CD8-positive, alpha-beta memory T cell (primary cell): ENCODE measurements around the gene TRIM7. TPM values are rescaled to one million over a fixed set of nuclear protein-coding genes. Genes with fewer than 3 reads are reported as not detected.

Source experiments
- CTCF ChIA-PET: fragments of 350-600 bp; sonication (Branson Sonifier 250); formaldehyde crosslinking; loops from one replicate; lab custom pipeline; 2021; ENCODE audit warnings: antibody characterized with exemption; lab: Charles Lee
- POLR2A ChIA-PET: fragments of 350-600 bp; sonication (Branson Sonifier 250); formaldehyde crosslinking; loops from one replicate; lab custom pipeline; 2021; ENCODE audit warnings: antibody characterized with exemption; lab: Charles Lee
- DNase-seq, 5 donors: peaks; one replicate each; pipeline versions ENCODE4 v3.0.0 to v3.0.0-alpha.2; 2020 to 2022; ENCODE audit warnings: mixed read lengths in 1 of 5
- H3K27ac ChIP-seq: one replicate; pipeline ENCODE4 v1.7.0; 2013; ENCODE audit warnings: low read depth, mild to moderate bottlenecking, low read length, moderate library complexity
- H3K27me3 ChIP-seq: 2 replicates; pipeline ENCODE4 v1.7.0; 2013; ENCODE audit warnings: low read length, mild to moderate bottlenecking; ENCODE audit not compliant: insufficient read depth, poor library complexity, severe bottlenecking
- H3K36me3 ChIP-seq: 2 replicates; pipeline ENCODE4 v1.7.0; 2013; ENCODE audit warnings: mild to moderate bottlenecking, low read length, moderate library complexity; ENCODE audit not compliant: insufficient read depth
- H3K4me1 ChIP-seq: 2 replicates; pipeline ENCODE4 v1.7.0; 2013; ENCODE audit warnings: mild to moderate bottlenecking, low read length, moderate library complexity; ENCODE audit not compliant: insufficient read depth
- H3K4me3 ChIP-seq: 2 replicates; pipeline ENCODE4 v1.7.0; 2013; ENCODE audit warnings: mild to moderate bottlenecking, low read length
- H3K9me3 ChIP-seq: 2 replicates; pipeline ENCODE4 v1.7.0; 2013; ENCODE audit warnings: mild to moderate bottlenecking, low read length
- H3K27ac Mint-ChIP-seq, 8 donors: one replicate each; pipeline ENCODE4 v1.8.0; 2020 to 2021; ENCODE audit warnings: mixed read lengths in 8 of 8, mild to moderate bottlenecking in 6 of 8, inconsistent platforms in 3 of 8, moderate library complexity in 3 of 8
- H3K27me3 Mint-ChIP-seq, 2 donors: one replicate each; pipeline ENCODE4 v1.8.0; 2020 to 2021; ENCODE audit warnings: mixed read lengths in 2 of 2, mild to moderate bottlenecking in 1 of 2, moderate library complexity in 1 of 2
- H3K36me3 Mint-ChIP-seq, 3 donors: one replicate each; pipeline ENCODE4 v1.8.0; 2020 to 2021; ENCODE audit warnings: mixed read lengths in 3 of 3, inconsistent platforms in 1 of 3, mild to moderate bottlenecking in 1 of 3
- H3K4me1 Mint-ChIP-seq, 3 donors: one replicate each; pipeline ENCODE4 v1.8.0; 2020 to 2021; ENCODE audit warnings: mixed read lengths in 3 of 3, inconsistent platforms in 1 of 3, mild to moderate bottlenecking in 1 of 3
- H3K4me3 Mint-ChIP-seq, 7 donors: one replicate each; pipeline ENCODE4 v1.8.0; 2020 to 2021; ENCODE audit warnings: mixed read lengths in 7 of 7, mild to moderate bottlenecking in 6 of 7, moderate library complexity in 4 of 7, inconsistent platforms in 2 of 7
- H3K9me3 Mint-ChIP-seq, 5 donors: one replicate each; pipeline ENCODE4 v1.8.0; 2020 to 2022; ENCODE audit warnings: mixed read lengths in 5 of 5, mild to moderate bottlenecking in 3 of 5, moderate library complexity in 2 of 5, inconsistent platforms in 1 of 5
- polyA plus RNA-seq: library from polyadenylated mRNA; unstranded; fragments of 300-500 nt; fragmentation: Illumina TruSeq; gene quantifications from one replicate; pipeline ENCODE4 v1.2.3, GENCODE V29; 2021
- total RNA-seq, 2 experiments: library from RNA; stranded (reverse); gene quantifications; one replicate each; pipeline ENCODE4 v1.2.3, GENCODE V29; 2021

Gene TRIM7
- total and polyA plus RNA-seq, 3 experiments from 2014 or later = 0.74 to 2.3 (median 2.2) TPM

DNA sequence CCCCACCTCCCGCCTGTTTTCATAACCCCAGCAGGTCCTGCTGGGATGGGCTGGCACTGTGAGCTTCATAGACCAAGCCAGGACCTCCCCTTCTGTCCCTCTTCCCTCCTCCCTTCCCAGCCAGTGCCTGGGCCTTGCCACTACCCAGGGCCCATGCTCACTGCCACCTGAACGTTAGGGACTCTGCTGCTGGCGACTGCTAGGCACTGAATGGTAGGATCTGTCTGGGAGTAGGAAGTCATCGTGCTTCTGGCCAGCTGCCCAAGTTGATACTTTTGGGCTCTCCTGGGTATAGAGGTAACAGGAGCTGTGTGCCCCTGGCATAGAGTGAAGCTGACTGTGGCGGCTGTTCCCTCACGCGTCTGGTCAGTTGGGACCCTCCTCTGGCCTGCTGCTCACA is 26.4 kb upstream of the TRIM7 start:
- Mint-ChIP-seq H3K9me3 (no peaks in the 10 kb centered on the region), H3K4me1 (peaks cover 19 to 27% (median 20%) of the 10 kb centered on the region in 3 donors), H3K4me3 (no peak overlapping the region), H3K27me3 (no peaks in the 10 kb centered on the region), H3K36me3 (peaks cover 4 to 74% (median 17%) of the 10 kb centered on the region in 3 donors), H3K27ac (peak overlapping the region in 4 of 8 donors; percentile 42 to 66 (median 58))
- no peak overlapping the region for H3K4me3 ChIP-seq
- POLR2A ChIA-PET = interaction anchor here (0.7 kb wide), 1 partner anchor 11 kb away, joined by 3 read pairs; no protein-coding TSS in a partner anchor
- H3K4me1 ChIP-seq = peaks cover 11% of the 10 kb centered on the region
- H3K36me3 ChIP-seq = peaks cover 39% of the 10 kb centered on the region
- H3K27me3 ChIP-seq = no peaks in the 10 kb centered on the region
- CTCF ChIA-PET = interaction anchor here (1.3 kb wide), 1 partner anchor 30 kb away, joined by 5 read pairs; the partner anchor contains the start of gene TRIM52
- no peak overlapping the region for H3K27ac ChIP-seq
- DNase-seq = no peak
- H3K9me3 ChIP-seq = no peaks in the 10 kb centered on the region

GRCh38 chr5:181230551-181230950 is 25.6 kb upstream of the TRIM7 start:
- H3K4me3 ChIP-seq = no peak overlapping the region
- POLR2A ChIA-PET = interaction anchor here (0.7 kb wide), 1 partner anchor 12 kb away, joined by 3 read pairs; no protein-coding TSS in a partner anchor
- DNase-seq = no peak
- Mint-ChIP-seq H3K27ac (peak overlapping the region in 3 of 8 donors; percentile 62 to 77 (median 66)), H3K36me3 (peaks cover 4 to 66% (median 12%) of the 10 kb centered on the region in 3 donors), H3K9me3 (no peaks in the 10 kb centered on the region), H3K4me3 (no peak overlapping the region), H3K4me1 (peaks cover 23 to 36% (median 26%) of the 10 kb centered on the region in 3 donors), H3K27me3 (no peaks in the 10 kb centered on the region)
- no peaks in the 10 kb centered on the region for H3K27me3 ChIP-seq
- H3K9me3 ChIP-seq = no peaks in the 10 kb centered on the region
- peaks cover 30% of the 10 kb centered on the region for H3K36me3 ChIP-seq
- H3K4me1 ChIP-seq = peaks cover 20% of the 10 kb centered on the region
- H3K27ac ChIP-seq = no peak overlapping the region
- CTCF ChIA-PET = no interaction called here

DNA sequence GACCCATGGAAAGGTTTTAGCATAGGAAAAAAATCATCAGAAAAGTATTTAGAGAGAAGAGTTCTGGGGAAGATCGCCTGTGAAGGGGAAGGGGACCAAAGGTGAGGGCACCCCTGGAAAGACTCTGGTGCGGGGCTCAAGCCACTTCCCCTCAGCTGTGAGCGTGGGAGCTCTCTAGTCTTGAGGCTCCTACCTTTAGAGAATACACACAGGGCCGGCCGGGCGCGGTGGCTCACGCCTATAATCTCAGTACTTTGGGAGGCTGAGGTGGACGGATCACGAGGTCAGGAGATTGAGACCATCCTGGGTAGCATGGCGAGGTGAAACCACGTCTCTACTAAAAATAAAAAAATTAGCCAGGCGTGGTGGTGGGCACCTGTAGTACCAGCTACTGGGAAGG is 25.0 kb upstream of the TRIM7 start:
- peaks cover 25% of the 10 kb centered on the region for H3K4me1 ChIP-seq
- Mint-ChIP-seq H3K9me3 (no peaks in the 10 kb centered on the region), H3K4me1 (peaks cover 28 to 42% (median 32%) of the 10 kb centered on the region in 3 donors), H3K27ac (peak overlapping the region; percentile 3 to 97 (median 72)), H3K36me3 (peaks cover 4 to 61% (median 12%) of the 10 kb centered on the region in 3 donors), H3K27me3 (no peaks in the 10 kb centered on the region), H3K4me3 (no peak overlapping the region)
- H3K27me3 ChIP-seq = no peaks in the 10 kb centered on the region
- no peaks in the 10 kb centered on the region for H3K9me3 ChIP-seq
- no peak overlapping the region for H3K4me3 ChIP-seq
- no peak for DNase-seq
- CTCF ChIA-PET = no interaction called here
- H3K27ac ChIP-seq = no peak overlapping the region
- POLR2A ChIA-PET = no interaction called here
- peaks cover 25% of the 10 kb centered on the region for H3K36me3 ChIP-seq

DNA sequence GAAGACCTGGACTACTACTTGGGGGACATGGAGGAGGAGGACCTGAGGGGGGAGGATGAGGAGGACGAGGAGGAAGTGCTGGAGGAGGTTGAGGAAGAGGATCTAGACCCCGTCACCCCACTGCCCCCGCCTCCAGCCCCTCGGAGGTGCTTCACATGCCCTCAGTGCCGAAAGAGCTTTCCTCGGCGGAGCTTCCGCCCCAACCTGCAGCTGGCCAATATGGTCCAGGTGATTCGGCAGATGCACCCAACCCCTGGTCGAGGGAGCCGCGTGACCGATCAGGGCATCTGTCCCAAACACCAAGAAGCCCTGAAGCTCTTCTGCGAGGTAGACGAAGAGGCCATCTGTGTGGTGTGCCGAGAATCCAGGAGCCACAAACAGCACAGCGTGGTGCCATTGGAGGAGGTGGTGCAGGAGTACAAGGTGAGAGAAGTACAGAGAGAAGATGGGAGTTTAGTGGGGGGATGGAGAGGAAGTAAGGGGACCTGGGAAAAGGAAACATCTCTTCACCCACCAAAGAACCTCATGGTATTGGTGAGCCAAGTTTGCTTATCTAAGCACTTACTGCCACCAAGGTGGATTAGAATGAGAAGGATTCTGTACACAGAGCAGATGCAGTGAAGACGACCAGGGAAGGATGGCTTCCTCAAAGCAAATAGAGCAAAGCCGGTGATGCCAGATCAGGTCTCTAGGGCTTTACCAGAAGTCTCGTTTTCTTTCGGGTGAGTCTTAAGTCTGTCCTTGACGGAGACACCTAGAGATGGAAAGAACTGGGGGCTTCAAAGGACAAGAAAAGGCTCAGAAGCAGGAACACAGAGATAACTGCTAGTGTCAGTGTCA is 19.6 kb upstream of the TRIM7 start:
- H3K4me3 ChIP-seq = peak overlapping the region; percentile 85
- peak in 4 of 5 donors; percentile 42 to 73 (median 52) for DNase-seq
- peak overlapping the region; percentile 91 for H3K27ac ChIP-seq
- H3K4me1 ChIP-seq = peaks cover 55% of the 10 kb centered on the region
- H3K36me3 ChIP-seq = no peaks in the 10 kb centered on the region
- H3K27me3 ChIP-seq = no peaks in the 10 kb centered on the region
- H3K27ac Mint-ChIP-seq = peak overlapping the region; percentile 91 to 100 (median 100)
- CTCF ChIA-PET = interaction anchor here (0.7 to 3.6 kb wide), 8 partner anchors 11 to 40 kb away, joined by 3 to 39 read pairs (median 6); partner anchors contain the start of gene TRIM52
- peaks cover 60 to 77% (median 62%) of the 10 kb centered on the region in 3 donors for H3K4me1 Mint-ChIP-seq
- peaks cover 0 to 18% of the 10 kb centered on the region in 2 donors for H3K27me3 Mint-ChIP-seq
- H3K9me3 ChIP-seq = no peaks in the 10 kb centered on the region
- POLR2A ChIA-PET = interaction anchor here (0.6 to 4.4 kb wide), 6 partner anchors 11 to 36 kb away, joined by 3 to 101 read pairs (median 40); partner anchors contain the start of genes RACK1 and TRIM52
- H3K4me3 Mint-ChIP-seq = peak overlapping the region; percentile 88 to 99 (median 92)
- H3K9me3 Mint-ChIP-seq = peaks cover 0 to 10% (median 6%) of the 10 kb centered on the region in 5 donors
- peaks cover 0 to 34% (median 2%) of the 10 kb centered on the region in 3 donors for H3K36me3 Mint-ChIP-seq

GRCh38 chr5:181223729-181224389 is 18.9 kb upstream of the TRIM7 start:
- H3K4me3 ChIP-seq = peak overlapping the region; percentile 85
- Mint-ChIP-seq H3K4me1 (peaks cover 53 to 73% (median 54%) of the 10 kb centered on the region in 3 donors), H3K27me3 (peaks cover 0 to 18% of the 10 kb centered on the region in 2 donors), H3K27ac (peak overlapping the region; percentile 91 to 100 (median 100)), H3K36me3 (peaks cover 0 to 27% (median 0%) of the 10 kb centered on the region in 3 donors), H3K4me3 (peak overlapping the region; percentile 88 to 99 (median 92)), H3K9me3 (peaks cover 0 to 10% (median 6%) of the 10 kb centered on the region in 5 donors)
- H3K27ac ChIP-seq = peak overlapping the region; percentile 91
- no peaks in the 10 kb centered on the region for H3K36me3 ChIP-seq
- ChIA-PET CTCF (interaction anchor here (0.7 to 3.6 kb wide), 8 partner anchors 11 to 39 kb away, joined by 3 to 40 read pairs (median 10); partner anchors contain the start of genes RACK1 and TRIM52), POLR2A (interaction anchor here (0.6 to 4.4 kb wide), 9 partner anchors 11 to 40 kb away, joined by 3 to 101 read pairs (median 17); partner anchors contain the start of genes RACK1 and TRIM52)
- peak in 1 of 5 donors; percentile 83 for DNase-seq
- H3K4me1 ChIP-seq = peaks cover 54% of the 10 kb centered on the region
- no peaks in the 10 kb centered on the region for H3K27me3 ChIP-seq
- no peaks in the 10 kb centered on the region for H3K9me3 ChIP-seq

- Mint-ChIP-seq H3K4me3 (peak within 1 kb of the TSS; percentile 88 to 99 (median 92)), H3K9me3 (peaks cover 0 to 12% (median 9%) of the 10 kb centered on the region in 5 donors), H3K4me1 (peaks cover 56 to 75% (median 58%) of the 10 kb centered on the region in 3 donors), H3K27ac (peak within 1 kb of the TSS; percentile 91 to 100 (median 100)), H3K27me3 (peaks cover 1 to 21% of the 10 kb centered on the region in 2 donors), H3K36me3 (peaks cover 0 to 28% (median 0%) of the 10 kb centered on the region in 3 donors)
- DNase-seq = peak; percentile 95 to 99 (median 98)
- Histone ChIP-seq H3K4me1 (peaks cover 54% of the 10 kb centered on the region), H3K4me3 (peak within 1 kb of the TSS; percentile 85), H3K27me3 (no peaks in the 10 kb centered on the region), H3K27ac (peak within 1 kb of the TSS; percentile 91), H3K9me3 (no peaks in the 10 kb centered on the region), H3K36me3 (no peaks in the 10 kb centered on the region)
- POLR2A ChIA-PET = interaction anchor here (0.5 to 4.4 kb wide), 12 partner anchors 12 to 51 kb away, joined by 3 to 101 read pairs (median 11); partner anchors contain the start of genes RACK1, TRIM52 and TRIM7
- CTCF ChIA-PET = interaction anchor here (1.4 to 3.6 kb wide), 7 partner anchors 12 to 41 kb away, joined by 3 to 40 read pairs (median 13); partner anchors contain the start of genes RACK1 and TRIM52
Measured at GRCh38 chr5:181223058-181223728, 18.2 kb upstream of the TRIM7 start, which contains the start of gene TRIM41. TRIM41 (plus strand) TSS chr5:181223281; CDS start chr5:181224000, 719 bp downstream.
